Measurements from ENCODE around the gene IZUMO4.

- TF ChIP-seq CTCF (IDR thresholded peaks at IDR 0.05), result no peak
- TF ChIP-seq POLR2A (IDR thresholded peaks at IDR 0.05), result no peak
- no peak for TF ChIP-seq POLR2AphosphoS5 (IDR thresholded peaks at IDR 0.05)
Observed at GRCh38 chr19:2144190-2144589, 47.5 kb downstream of the IZUMO4 start.
